Measurements from ENCODE around the gene TAC4.

TAC4 gene

GRCh38 chr17:49858796-49859195 is 10.9 kb upstream of the TAC4 start:
- TF ChIP-seq CTCF (IDR thresholded peaks at IDR 0.05; ENCODE audit: low read depth, low read length, poor library complexity, severe bottlenecking) (no peak), EZH2phosphoT487 (IDR thresholded peaks at IDR 0.05; ENCODE audit: borderline replicate concordance, low read length) (no peak)
- no peak overlapping the region for H3K4me2 ChIP-seq (ENCODE audit: low read length)

GRCh38 chr17:49854126-49854525 is 6.3 kb upstream of the TAC4 start:
- H3K9me2 ChIP-seq (replicated peaks; ENCODE audit: control insufficient read depth, low read length), result no peaks in the 10 kb centered on the region
- no peaks in the 10 kb centered on the region for H4K20me1 ChIP-seq (ENCODE audit: control insufficient read depth, insufficient read depth, low read depth, low read length)
- no peaks in the 10 kb centered on the region for H3K36me3 ChIP-seq (ENCODE audit: control insufficient read depth, low read length)
- peaks cover 49% of the 10 kb centered on the region for H3K27me3 ChIP-seq (ENCODE audit: control insufficient read depth, low read length)
- peaks cover 6% of the 10 kb centered on the region for H3K4me1 ChIP-seq (ENCODE audit: control insufficient read depth, low read length)
- H3K4me3 ChIP-seq (ENCODE audit: low read length), result no peak overlapping the region
- no peak overlapping the region for H3K27ac ChIP-seq (ENCODE audit: low read depth, low read length)
- H3K79me2 ChIP-seq (ENCODE audit: control insufficient read depth, low read length), result no peaks in the 10 kb centered on the region
- TF ChIP-seq CTCF (IDR thresholded peaks at IDR 0.05; ENCODE audit: low read depth, low read length, poor library complexity, severe bottlenecking) (no peak), EZH2phosphoT487 (IDR thresholded peaks at IDR 0.05; ENCODE audit: borderline replicate concordance, low read length) (no peak)
- H3K4me2 ChIP-seq (ENCODE audit: low read length), result no peak overlapping the region
- H3F3A ChIP-seq (ENCODE audit: control insufficient read depth, insufficient read depth), result no peaks in the 10 kb centered on the region
- no peaks in the 10 kb centered on the region for H3K9me3 ChIP-seq (ENCODE audit: control insufficient read depth, insufficient read depth, low read length)

More at GRCh38 chr17:49858796-49859195, 10.9 kb upstream of the TAC4 start:
- Histone ChIP-seq H3K9me3 (ENCODE audit: control insufficient read depth, insufficient read depth, low read length) (no peaks in the 10 kb centered on the region), H3K27ac (ENCODE audit: low read depth, low read length) (no peak overlapping the region), H3K4me3 (ENCODE audit: low read length) (no peak overlapping the region), H3K79me2 (ENCODE audit: control insufficient read depth, low read length) (no peaks in the 10 kb centered on the region), H3K27me3 (ENCODE audit: control insufficient read depth, low read length) (peaks cover 8% of the 10 kb centered on the region; the same call in 1 of the 2 replicates), H3K36me3 (ENCODE audit: control insufficient read depth, low read length) (no peaks in the 10 kb centered on the region), H3K9me2 (replicated peaks; ENCODE audit: control insufficient read depth, low read length) (no peaks in the 10 kb centered on the region), H3F3A (ENCODE audit: control insufficient read depth, insufficient read depth) (no peaks in the 10 kb centered on the region), H3K4me1 (ENCODE audit: control insufficient read depth, low read length) (no peaks in the 10 kb centered on the region), H4K20me1 (ENCODE audit: control insufficient read depth, insufficient read depth, low read depth, low read length) (no peaks in the 10 kb centered on the region)

- Histone ChIP-seq H3K4me2 (ENCODE audit: low read length) (no peak overlapping the region), H3K4me3 (ENCODE audit: low read length) (no peak overlapping the region), H3K9me3 (ENCODE audit: control insufficient read depth, insufficient read depth, low read length) (no peaks in the 10 kb centered on the region), H3K36me3 (ENCODE audit: control insufficient read depth, low read length) (no peaks in the 10 kb centered on the region), H3K79me2 (ENCODE audit: control insufficient read depth, low read length) (no peaks in the 10 kb centered on the region), H4K20me1 (ENCODE audit: control insufficient read depth, insufficient read depth, low read depth, low read length) (no peaks in the 10 kb centered on the region), H3K27ac (ENCODE audit: low read depth, low read length) (no peak overlapping the region), H3K27me3 (ENCODE audit: control insufficient read depth, low read length) (peaks cover 53% of the 10 kb centered on the region), H3K4me1 (ENCODE audit: control insufficient read depth, low read length) (peaks cover 6% of the 10 kb centered on the region), H3K9me2 (replicated peaks; ENCODE audit: control insufficient read depth, low read length) (no peaks in the 10 kb centered on the region), H3F3A (ENCODE audit: control insufficient read depth, insufficient read depth) (no peaks in the 10 kb centered on the region)
- TF ChIP-seq CTCF (IDR thresholded peaks at IDR 0.05; ENCODE audit: low read depth, low read length, poor library complexity, severe bottlenecking) (no peak), EZH2phosphoT487 (IDR thresholded peaks at IDR 0.05; ENCODE audit: borderline replicate concordance, low read length) (no peak)
Observed at GRCh38 chr17:49853470-49854015, 5.7 kb upstream of the TAC4 start.
